ENCODE measurements around the gene CPNE4.
"Not testable (repeated sequence)": the region's sequence is repeated elsewhere in the genome, so short reads cannot be mapped to it uniquely, and the experiment has no call there.

CPNE4 gene

GRCh38 chr3:132016061-132017041 is 18.5 kb downstream of the CPNE4 start:
- DNase-seq: no peak

- DNase-seq: no peak
These were observed 20.7 kb downstream of the CPNE4 start for GRCh38 chr3:132014105-132014504.

- DNase-seq: peak in 2 of 3 experiments; percentile 66 to 95
These were observed 25.6 kb downstream of the CPNE4 start for GRCh38 chr3:132009241-132009640.

- DNase-seq: no peak
These were observed 26.0 kb downstream of the CPNE4 start for GRCh38 chr3:132008837-132009236.

- no peak for DNase-seq
These were observed 27.2 kb downstream of the CPNE4 start for GRCh38 chr3:132007617-132008016.

GRCh38 chr3:132006605-132007204 is 28.1 kb downstream of the CPNE4 start:
- peak in 1 of 3 experiments; percentile 40 for DNase-seq

GRCh38 chr3:132004571-132004970 is 30.2 kb downstream of the CPNE4 start:
- DNase-seq: no peak

GRCh38 chr3:132003685-132004084 is 31.1 kb downstream of the CPNE4 start:
- no peak for DNase-seq

GRCh38 chr3:132001999-132002398 is 32.8 kb downstream of the CPNE4 start:
- no peak for DNase-seq

GRCh38 chr3:132001036-132001435 is 33.8 kb downstream of the CPNE4 start:
- no peak for DNase-seq

- no peak for DNase-seq
These were observed 36.8 kb downstream of the CPNE4 start for GRCh38 chr3:131998027-131998426.

- no peak for DNase-seq
These were observed 38.9 kb downstream of the CPNE4 start for GRCh38 chr3:131995891-131996290.

- DNase-seq: no peak
These were observed 45.5 kb downstream of the CPNE4 start for GRCh38 chr3:131989318-131989717.

GRCh38 chr3:131988209-131988608 is 46.6 kb downstream of the CPNE4 start:
- no peak for DNase-seq

GRCh38 chr3:131983689-131984088 is 51.1 kb downstream of the CPNE4 start:
- no peak for DNase-seq

- no peak for DNase-seq
These were observed 53.5 kb downstream of the CPNE4 start for GRCh38 chr3:131981323-131981722.

GRCh38 chr3:131976448-131976847 is 58.4 kb downstream of the CPNE4 start:
- no peak for DNase-seq

GRCh38 chr3:131975047-131975446 is 59.8 kb downstream of the CPNE4 start:
- no peak for DNase-seq

GRCh38 chr3:131973731-131974130 is 61.1 kb downstream of the CPNE4 start:
- no peak for DNase-seq

- no peak for DNase-seq
These were observed 62.3 kb downstream of the CPNE4 start for GRCh38 chr3:131972550-131972949.

- no peak for DNase-seq
These were observed 62.7 kb downstream of the CPNE4 start for GRCh38 chr3:131972091-131972490.

GRCh38 chr3:131963442-131963841 is 71.4 kb downstream of the CPNE4 start:
- not testable (repeated sequence) for DNase-seq

GRCh38 chr3:131962982-131963381 is 71.8 kb downstream of the CPNE4 start:
- DNase-seq: no peak

- DNase-seq: no peak
These were observed 74.5 kb downstream of the CPNE4 start for GRCh38 chr3:131960324-131960723.

Measured in NCI-H1417 (cell line).